T-helper 17 cell (primary cell): ENCODE data around the gene ISG20. TPM values are rescaled to one million over a fixed set of nuclear protein-coding genes. Genes with fewer than 3 reads are reported as not detected.
A peak's percentile ranks its signal among the peaks of the same experiment; 100 is the strongest.

Experiments
- ATAC-seq: fragments of 150-1000 bp; cut with Tn5 transposase; 2 replicates; pipeline ENCODE4 v1.10.0; 2021; ENCODE audit warnings: mild to moderate bottlenecking, moderate library complexity
- DNase-seq, 3 donors: peaks; one replicate each; pipeline versions ENCODE4 v3.0.0 to v3.0.0-alpha.2; 2020 to 2021
- H3K9me3 ChIP-seq: one replicate; pipeline ENCODE4 v1.7.0; 2013; ENCODE audit warnings: low read length, mild to moderate bottlenecking; ENCODE audit not compliant: control insufficient read depth, poor library complexity, severe bottlenecking
- H3K27ac Mint-ChIP-seq: one replicate; pipeline ENCODE4 v1.8.0; 2022; ENCODE audit warnings: mild to moderate bottlenecking, moderate library complexity, mixed read lengths
- H3K27me3 Mint-ChIP-seq: one replicate; pipeline ENCODE4 v1.8.0; 2022; ENCODE audit warnings: mixed read lengths
- H3K36me3 Mint-ChIP-seq: one replicate; pipeline ENCODE4 v1.8.0; 2022; ENCODE audit warnings: low read depth, mixed read lengths
- H3K4me1 Mint-ChIP-seq: one replicate; pipeline ENCODE4 v1.8.0; 2022; ENCODE audit warnings: mild to moderate bottlenecking, mixed read lengths
- H3K4me3 Mint-ChIP-seq: one replicate; pipeline ENCODE4 v1.8.0; 2022; ENCODE audit warnings: mild to moderate bottlenecking, moderate library complexity, mixed read lengths
- total RNA-seq, 4 donors: library from RNA in 2 of 4; stranded (reverse) in 2 of 4; gene quantifications; one replicate each; pipeline ENCODE4 v1.2.3 and lab custom pipeline; 2022 to 2026

ISG20 gene
- total RNA-seq, 2 donors from 2014 or later = 124 to 141 TPM

DNA sequence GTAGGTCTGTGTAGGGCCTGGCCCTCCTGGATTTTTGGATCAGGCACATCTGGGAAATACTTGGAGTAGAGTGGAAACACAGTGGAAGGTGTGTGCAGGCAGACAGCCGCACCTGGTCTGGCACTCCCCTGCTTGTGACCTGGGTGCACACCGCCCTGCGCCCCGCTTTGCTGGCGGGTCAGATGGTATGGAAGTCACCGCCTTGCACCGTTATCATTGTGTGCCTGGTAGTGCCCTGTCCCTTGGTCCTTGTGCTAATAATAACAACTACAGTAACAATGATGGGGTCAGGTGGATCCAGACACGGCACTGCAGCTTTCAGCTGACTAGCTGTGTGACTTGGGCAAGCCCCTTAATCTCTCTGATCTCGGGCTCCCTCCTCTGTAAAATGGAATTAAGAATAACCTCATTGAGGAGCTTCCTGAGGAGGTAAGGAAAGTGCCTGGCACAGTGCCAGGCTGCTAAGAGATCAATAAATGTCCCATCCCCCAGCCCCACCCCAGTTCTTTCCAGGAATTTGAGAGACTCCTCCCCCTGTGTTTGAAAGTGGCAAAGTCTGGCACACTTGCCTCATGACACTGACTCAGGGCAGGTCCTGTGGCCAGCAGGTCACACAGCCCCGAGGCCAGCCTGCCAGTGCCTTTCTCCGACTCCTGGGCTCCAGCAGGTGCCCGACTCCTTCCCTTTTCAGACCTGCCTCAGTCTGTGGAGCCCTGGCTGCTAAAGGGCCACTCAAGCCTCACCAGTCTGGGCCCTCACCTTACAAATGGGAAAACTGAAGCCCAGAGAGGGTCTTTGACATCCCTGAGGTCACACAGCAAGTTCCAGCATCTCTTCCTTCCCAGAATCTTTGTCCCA lies 9.8 kb downstream of the ISG20 start:
- peak; percentile 15 for ATAC-seq
- peaks cover 13% of the 10 kb centered on the region for H3K36me3 Mint-ChIP-seq
- H3K9me3 ChIP-seq = no peaks in the 10 kb centered on the region
- no peaks in the 10 kb centered on the region for H3K27me3 Mint-ChIP-seq
- no peak for DNase-seq
- H3K4me1 Mint-ChIP-seq = peaks cover 62% of the 10 kb centered on the region
- peak overlapping the region; percentile 87 for H3K4me3 Mint-ChIP-seq
- peak overlapping the region; percentile 100 for H3K27ac Mint-ChIP-seq

DNA sequence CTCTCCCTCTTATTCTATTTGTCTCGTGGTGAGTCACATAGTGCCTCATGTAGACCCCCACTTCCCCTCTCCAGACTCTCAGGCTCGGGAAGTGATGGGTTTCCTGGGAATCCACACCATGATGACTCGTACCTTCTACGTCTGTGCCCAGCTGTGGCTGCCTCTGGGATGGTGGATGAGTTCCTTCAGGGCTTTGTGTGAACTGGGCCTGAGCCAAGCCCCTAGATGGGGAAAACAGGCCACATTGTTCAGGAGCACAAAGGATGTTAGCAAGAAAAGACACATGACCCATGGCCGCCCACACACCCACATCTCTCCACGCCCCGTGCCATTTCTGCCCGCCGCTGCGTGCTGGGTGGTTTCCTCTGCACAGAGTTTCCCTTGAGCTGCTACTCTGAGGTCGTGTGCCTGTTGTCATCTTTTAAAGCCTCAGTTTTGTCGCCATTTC lies 10.5 kb downstream of the ISG20 start:
- H3K9me3 ChIP-seq = no peaks in the 10 kb centered on the region
- H3K27ac Mint-ChIP-seq = peak overlapping the region; percentile 100
- DNase-seq = peak in 2 of 3 donors; percentile 30 to 51
- peak; percentile 90 for ATAC-seq
- peaks cover 58% of the 10 kb centered on the region for H3K4me1 Mint-ChIP-seq
- H3K27me3 Mint-ChIP-seq = no peaks in the 10 kb centered on the region
- H3K4me3 Mint-ChIP-seq = peak overlapping the region; percentile 87
- H3K36me3 Mint-ChIP-seq = peaks cover 9% of the 10 kb centered on the region

DNA sequence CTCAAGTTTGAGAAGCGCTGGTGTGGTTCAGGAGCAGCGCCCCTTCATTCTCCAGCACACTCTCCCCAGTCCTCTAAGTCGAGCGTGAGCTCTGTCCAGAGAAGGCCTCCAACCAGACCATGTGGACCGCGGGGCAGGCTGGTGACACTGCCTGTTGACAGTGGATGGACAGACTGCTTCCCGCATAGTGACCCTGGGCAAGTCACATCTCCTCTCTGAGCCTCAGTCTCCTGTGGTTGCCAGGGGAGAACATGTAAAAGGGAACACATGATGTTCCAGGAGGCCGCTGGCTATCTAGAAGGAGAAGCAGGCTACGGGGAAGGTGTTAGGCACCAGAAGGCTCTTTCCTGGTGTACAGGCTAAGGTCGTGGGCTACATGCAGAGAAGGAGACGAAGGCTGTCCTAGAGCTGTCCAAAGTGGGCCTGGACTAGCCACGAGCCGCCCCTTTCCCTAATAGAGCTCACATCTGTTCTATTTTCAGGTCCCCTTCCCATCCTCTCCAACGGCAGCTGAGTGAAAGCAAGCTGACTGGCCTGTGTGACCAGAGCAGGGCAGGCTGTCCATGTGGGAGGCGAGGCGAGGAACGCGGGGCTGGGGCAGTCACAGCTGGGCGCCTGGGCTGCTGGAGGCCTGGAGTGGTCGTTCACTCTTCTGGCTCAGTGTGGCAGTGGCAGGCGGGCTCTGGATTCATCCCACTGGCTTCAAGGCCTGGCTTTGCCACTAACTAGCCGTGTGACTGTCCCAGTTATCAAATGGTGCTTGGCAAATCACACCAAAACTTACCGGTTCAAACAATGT lies 11.1 kb downstream of the ISG20 start:
- ATAC-seq = no peak
- Mint-ChIP-seq H3K4me3 (peak overlapping the region; percentile 87), H3K36me3 (peaks cover 11% of the 10 kb centered on the region), H3K27ac (peak overlapping the region; percentile 100), H3K4me1 (peaks cover 60% of the 10 kb centered on the region), H3K27me3 (no peaks in the 10 kb centered on the region)
- no peak for DNase-seq
- H3K9me3 ChIP-seq = no peaks in the 10 kb centered on the region

DNA sequence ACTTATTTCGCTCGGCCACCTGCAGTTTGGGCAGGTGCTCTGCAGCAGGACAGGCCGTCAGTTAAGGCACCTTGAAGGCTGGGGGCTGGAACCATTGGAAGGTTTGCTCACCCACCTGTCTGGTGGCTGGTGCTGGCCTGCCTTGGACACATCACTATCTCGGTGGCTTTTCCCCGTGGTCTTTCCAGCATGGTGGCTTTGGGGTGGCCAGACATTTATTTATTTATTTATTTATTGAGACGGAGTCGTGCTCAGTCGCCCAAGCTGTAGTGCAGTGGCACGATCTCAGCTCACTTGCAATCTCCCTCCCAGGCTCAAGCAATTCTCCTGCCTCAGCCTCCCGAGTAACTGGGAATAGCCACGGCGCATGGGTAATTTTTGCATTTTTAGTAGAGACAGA lies 11.7 kb downstream of the ISG20 start:
- Mint-ChIP-seq H3K36me3 (peaks cover 9% of the 10 kb centered on the region), H3K27ac (peak overlapping the region; percentile 100), H3K4me1 (peaks cover 59% of the 10 kb centered on the region), H3K4me3 (peak overlapping the region; percentile 36), H3K27me3 (no peaks in the 10 kb centered on the region)
- ATAC-seq = no peak
- H3K9me3 ChIP-seq = no peaks in the 10 kb centered on the region
- DNase-seq = no peak

DNA sequence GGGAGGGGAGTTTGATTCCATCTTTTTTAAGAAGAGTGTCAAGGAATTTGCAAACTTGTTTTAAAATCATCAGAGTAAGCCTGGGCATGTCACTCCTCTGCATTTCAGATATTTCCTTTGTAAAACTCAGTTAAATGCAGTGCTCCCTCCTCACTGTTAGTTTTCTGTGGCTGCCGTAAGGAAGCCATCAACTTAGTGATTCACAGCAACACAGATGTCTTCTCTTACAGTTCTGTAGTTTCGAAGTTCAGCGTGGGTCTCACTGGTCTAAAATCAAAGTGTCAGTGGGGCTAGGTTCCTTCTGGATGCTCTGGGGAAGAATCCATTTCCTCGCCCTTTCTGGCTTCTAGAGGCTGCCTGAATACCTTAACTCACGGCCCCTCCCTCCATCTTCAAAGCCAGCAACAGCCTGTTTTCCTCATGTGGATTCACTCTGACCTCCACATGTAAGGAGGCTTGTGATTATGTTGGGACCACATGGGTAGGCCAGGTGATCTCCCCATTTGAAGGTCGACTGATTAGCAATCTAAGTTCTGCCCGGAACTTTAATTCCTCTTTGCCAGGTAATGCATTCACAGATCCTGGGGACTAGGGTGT lies 12.4 kb downstream of the ISG20 start:
- Mint-ChIP-seq H3K27ac (peak overlapping the region; percentile 100), H3K4me1 (peaks cover 56% of the 10 kb centered on the region), H3K36me3 (peaks cover 4% of the 10 kb centered on the region), H3K27me3 (no peaks in the 10 kb centered on the region), H3K4me3 (peak overlapping the region; percentile 36)
- no peaks in the 10 kb centered on the region for H3K9me3 ChIP-seq
- no peak for DNase-seq
- no peak for ATAC-seq

DNA sequence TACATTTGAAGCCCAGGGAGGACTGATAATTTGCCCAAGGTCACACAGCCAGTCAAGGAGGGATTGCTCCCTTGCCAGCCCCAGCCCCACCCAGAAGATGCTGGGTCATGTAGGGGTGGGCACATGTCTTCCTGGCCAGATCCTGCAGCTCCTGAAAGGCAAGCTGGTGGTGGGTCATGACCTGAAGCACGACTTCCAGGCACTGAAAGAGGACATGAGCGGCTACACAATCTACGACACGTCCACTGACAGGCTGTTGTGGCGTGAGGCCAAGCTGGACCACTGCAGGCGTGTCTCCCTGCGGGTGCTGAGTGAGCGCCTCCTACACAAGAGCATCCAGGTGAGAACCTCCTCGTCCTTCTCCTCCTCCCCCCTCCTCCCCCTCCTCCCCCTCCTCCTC lies 13.2 kb downstream of the ISG20 start:
- no peak for ATAC-seq
- Mint-ChIP-seq H3K4me1 (peaks cover 54% of the 10 kb centered on the region), H3K27me3 (no peaks in the 10 kb centered on the region), H3K27ac (no peak overlapping the region), H3K4me3 (no peak overlapping the region), H3K36me3 (peaks cover 4% of the 10 kb centered on the region)
- H3K9me3 ChIP-seq = no peaks in the 10 kb centered on the region
- DNase-seq = no peak

DNA sequence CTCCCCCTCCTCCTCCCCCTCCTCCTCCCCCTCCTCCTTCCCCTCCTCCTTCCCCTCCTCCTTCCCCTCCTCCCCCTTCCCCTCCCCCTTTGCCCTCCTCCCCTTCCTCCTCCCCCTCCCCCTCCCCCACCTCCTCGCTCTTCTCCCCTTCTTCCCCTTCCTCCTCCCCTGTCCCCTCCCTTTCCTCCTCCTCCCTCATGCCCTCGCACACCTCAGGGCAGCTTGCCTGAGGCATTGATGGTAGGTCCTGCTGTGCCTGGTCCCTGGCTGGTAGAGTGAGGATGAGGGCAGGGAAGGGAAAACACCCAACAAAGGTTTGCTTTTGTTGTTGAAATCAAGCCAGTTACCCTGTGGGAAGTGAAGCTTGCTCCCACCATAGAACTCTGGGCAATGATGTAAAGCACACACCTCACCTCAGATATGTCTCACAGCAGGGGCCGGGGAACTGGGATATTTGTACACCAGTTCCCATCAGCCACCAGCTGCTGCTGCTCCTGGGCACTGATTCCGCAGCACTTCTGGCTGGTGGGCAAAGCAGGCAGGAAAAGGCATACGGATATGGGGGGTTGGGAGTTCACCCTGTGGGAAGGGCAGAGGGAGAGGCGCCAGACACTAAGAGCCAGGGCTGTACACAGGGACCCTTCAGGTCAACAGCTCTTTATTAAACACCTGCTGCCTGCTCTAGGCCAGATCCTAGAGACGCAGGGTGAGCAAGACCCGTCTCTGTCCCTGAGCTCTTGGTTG lies 13.8 kb downstream of the ISG20 start:
- no peaks in the 10 kb centered on the region for H3K9me3 ChIP-seq
- H3K27ac Mint-ChIP-seq = peak overlapping the region; percentile 95
- H3K4me1 Mint-ChIP-seq = peaks cover 54% of the 10 kb centered on the region
- ATAC-seq (no peak), DNase-seq (no peak)
- peaks cover 4% of the 10 kb centered on the region for H3K36me3 Mint-ChIP-seq
- peak overlapping the region; percentile 55 for H3K4me3 Mint-ChIP-seq
- H3K27me3 Mint-ChIP-seq = no peaks in the 10 kb centered on the region

DNA sequence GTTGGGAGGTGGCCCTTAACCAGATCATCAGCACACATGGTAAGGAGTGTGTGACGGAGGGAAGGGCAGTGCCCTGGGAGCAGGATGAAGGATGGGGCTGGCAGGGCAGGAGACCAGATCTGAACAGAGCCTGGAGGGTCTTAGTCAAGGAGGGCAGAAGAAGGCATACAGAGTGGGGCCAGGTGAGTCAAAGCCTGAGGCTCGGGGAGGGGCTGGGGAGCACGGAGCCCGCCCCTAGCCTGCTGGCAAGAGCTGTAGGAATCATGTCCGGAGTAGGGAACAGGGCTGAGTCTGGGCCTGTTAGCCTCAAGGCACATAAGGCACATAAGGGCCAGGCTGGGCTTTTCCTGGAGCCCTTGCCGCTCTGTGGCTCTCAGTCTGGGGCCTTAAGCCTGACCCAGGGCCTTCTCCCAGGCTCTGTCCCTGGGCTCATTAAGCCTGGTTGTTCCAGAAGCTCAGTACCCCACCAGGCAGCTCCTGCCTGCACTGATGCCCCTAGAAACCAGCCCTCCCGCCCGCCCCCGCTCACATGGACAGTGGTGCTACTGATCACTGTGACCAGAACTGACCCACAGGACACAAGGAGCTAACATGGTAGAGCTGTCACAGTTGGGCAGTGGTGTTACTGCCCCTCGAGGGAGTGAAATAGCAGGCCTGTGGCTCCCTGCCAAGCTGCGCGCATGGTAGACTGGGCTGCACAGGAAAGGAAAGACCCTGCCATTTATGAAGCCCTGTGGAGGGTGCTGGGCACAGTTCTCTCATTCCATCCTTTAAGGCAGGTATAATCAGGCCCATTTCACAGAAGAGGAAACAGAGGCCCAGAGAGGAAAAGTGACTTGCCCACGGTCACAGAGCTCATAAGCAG lies 14.6 kb downstream of the ISG20 start:
- H3K4me1 Mint-ChIP-seq = peaks cover 49% of the 10 kb centered on the region
- H3K36me3 Mint-ChIP-seq = peaks cover 4% of the 10 kb centered on the region
- DNase-seq (no peak), ATAC-seq (no peak)
- H3K27ac Mint-ChIP-seq = peak overlapping the region; percentile 95
- no peaks in the 10 kb centered on the region for H3K9me3 ChIP-seq
- no peaks in the 10 kb centered on the region for H3K27me3 Mint-ChIP-seq
- peak overlapping the region; percentile 55 for H3K4me3 Mint-ChIP-seq

DNA sequence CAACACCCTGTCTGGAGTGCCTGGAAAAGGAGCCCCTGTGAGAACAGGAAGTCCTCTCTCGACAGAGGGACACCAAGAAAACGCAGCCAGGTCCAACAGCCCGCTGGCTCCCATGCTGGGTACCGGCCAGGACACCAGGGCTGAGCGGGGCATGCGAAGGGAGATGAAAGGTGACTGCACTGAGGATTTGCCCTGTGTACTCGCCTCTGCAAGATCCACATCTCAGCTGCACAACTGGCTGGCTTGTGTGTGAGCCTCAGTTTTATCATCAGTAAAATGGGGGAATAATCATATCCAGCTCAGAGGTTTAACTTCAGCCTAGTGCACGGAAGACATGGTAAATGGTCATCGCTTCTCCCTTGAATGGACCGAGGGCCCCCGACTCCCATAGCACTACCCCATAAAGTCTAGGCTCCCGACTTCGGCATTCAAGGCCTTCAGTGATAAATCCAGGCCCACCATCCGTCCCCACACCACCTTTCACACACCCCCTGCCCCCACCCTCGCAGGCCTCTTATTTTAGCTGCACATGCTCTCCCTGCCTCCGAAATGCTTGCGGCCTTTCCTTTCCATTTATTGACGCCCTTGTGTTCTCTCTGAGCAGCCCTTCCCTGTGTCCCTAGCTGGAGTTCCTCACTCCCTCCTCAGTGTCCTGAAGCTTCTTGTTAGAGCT lies 15.8 kb downstream of the ISG20 start:
- Mint-ChIP-seq H3K4me1 (peaks cover 39% of the 10 kb centered on the region), H3K4me3 (peak overlapping the region; percentile 7), H3K36me3 (peaks cover 2% of the 10 kb centered on the region), H3K27me3 (no peaks in the 10 kb centered on the region), H3K27ac (peak overlapping the region; percentile 89)
- DNase-seq (no peak), ATAC-seq (no peak)
- no peaks in the 10 kb centered on the region for H3K9me3 ChIP-seq

DNA sequence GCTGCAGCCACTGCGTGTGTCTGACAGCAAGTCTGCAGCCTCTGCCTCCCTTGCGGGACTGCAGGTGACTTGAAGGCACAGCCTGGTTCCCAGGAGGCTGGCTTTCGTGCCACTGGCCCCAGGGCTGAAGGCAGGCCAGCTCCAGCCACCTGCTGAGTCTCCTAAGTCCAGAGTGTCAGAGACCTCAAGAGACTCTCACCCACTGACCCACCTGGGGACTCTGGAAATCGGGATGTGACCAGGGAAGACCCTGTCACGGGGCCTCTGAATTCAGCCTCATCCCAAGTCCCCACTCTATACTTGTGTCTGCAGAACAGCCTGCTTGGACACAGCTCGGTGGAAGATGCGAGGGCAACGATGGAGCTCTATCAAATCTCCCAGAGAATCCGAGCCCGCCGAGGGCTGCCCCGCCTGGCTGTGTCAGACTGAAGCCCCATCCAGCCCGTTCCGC lies 16.3 kb downstream of the ISG20 start:
- H3K9me3 ChIP-seq = no peaks in the 10 kb centered on the region
- peak overlapping the region; percentile 39 for H3K4me3 Mint-ChIP-seq
- peak overlapping the region; percentile 89 for H3K27ac Mint-ChIP-seq
- no peak for ATAC-seq
- no peak for DNase-seq
- H3K4me1 Mint-ChIP-seq = peaks cover 35% of the 10 kb centered on the region
- H3K36me3 Mint-ChIP-seq = peaks cover 2% of the 10 kb centered on the region
- no peaks in the 10 kb centered on the region for H3K27me3 Mint-ChIP-seq

DNA sequence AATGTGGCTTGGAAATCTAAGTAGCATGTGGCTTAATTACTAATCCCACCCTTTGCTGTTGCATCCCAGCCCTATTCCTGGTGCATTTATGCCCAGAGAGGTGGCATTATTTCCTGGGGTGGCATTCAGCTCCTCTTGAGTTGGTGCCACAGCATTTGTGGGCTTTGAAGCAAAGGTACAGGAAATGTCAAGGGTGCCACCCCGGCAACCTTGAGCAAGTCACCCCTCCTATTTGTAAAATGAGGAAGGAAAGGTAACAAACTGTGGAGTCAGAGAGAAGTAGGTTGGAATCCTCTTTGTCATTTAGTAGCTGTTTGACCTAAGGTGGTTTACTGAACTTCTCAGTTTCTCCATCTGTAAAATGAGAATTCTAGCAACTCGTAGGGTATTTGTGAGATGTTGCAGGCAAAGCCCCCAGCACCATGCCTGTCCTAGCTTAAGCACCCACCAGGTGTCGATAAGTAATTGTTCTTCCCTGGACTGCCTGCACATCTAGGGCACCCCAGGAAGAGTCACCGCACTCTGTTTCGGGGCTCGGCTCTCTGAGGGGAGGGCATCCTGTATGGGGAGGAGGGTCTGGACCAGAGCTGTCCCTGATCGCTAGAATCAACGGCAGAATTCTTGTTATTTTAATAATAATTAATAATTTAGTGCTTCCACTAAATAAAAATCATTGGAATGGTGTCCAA lies 17.1 kb downstream of the ISG20 start:
- no peaks in the 10 kb centered on the region for H3K9me3 ChIP-seq
- H3K27me3 Mint-ChIP-seq = no peaks in the 10 kb centered on the region
- H3K4me1 Mint-ChIP-seq = peaks cover 37% of the 10 kb centered on the region
- no peak for ATAC-seq
- DNase-seq = no peak
- peaks cover 2% of the 10 kb centered on the region for H3K36me3 Mint-ChIP-seq
- peak overlapping the region; percentile 39 for H3K4me3 Mint-ChIP-seq
- H3K27ac Mint-ChIP-seq = peak overlapping the region; percentile 89
